Endothelial cell of umbilical vein (primary cell): ENCODE measurements around the gene TSPEAR.

ENCODE experiments used
- EZH2 ChIP-seq: IDR thresholded peaks from 2 replicates; pipeline ENCODE4 v1.6.1; 2012; ENCODE audit warnings: borderline replicate concordance, low read depth, mild to moderate bottlenecking, moderate library complexity, low read length, inconsistent platforms; ENCODE audit not compliant: severe bottlenecking
- GATA2 ChIP-seq: IDR thresholded peaks from 2 replicates; pipeline ENCODE4 v1.7.0; 2011; ENCODE audit warnings: low read depth, mild to moderate bottlenecking, moderate library complexity, mixed read lengths, low read length; ENCODE audit not compliant: insufficient read length, insufficient read depth
- JUN ChIP-seq: IDR thresholded peaks from 2 replicates; pipeline ENCODE4 v1.6.1; 2011; ENCODE audit warnings: borderline replicate concordance, low read depth; ENCODE audit not compliant: insufficient read length, insufficient read depth
- MYC ChIP-seq: IDR thresholded peaks from one replicate; pipeline ENCODE4 v1.6.1; 2011; ENCODE audit warnings: mild to moderate bottlenecking, low read depth, low read length
- POLR2A ChIP-seq: IDR thresholded peaks from 2 replicates; pipeline ENCODE4 v1.6.1; 2012; ENCODE audit warnings: low read depth, mild to moderate bottlenecking, control low read depth, low read length
- POLR2AphosphoS5 ChIP-seq: IDR thresholded peaks from 2 replicates; pipeline ENCODE4 v1.6.1; 2012; ENCODE audit warnings: low read depth, mild to moderate bottlenecking, control low read depth, low read length, moderate library complexity; ENCODE audit not compliant: insufficient read depth
- TF ChIP-seq, protein P1 (sequence below), 2 donors: IDR thresholded peaks; 1 replicate in 1 of 2; 2 replicates in 1 of 2; pipeline ENCODE4 v1.5.1; 2011; ENCODE audit warnings: low read length in 2 of 2, mild to moderate bottlenecking in 2 of 2, moderate library complexity in 2 of 2, control low read depth in 1 of 2, inconsistent platforms in 1 of 2, low read depth in 1 of 2; ENCODE audit not compliant: insufficient read depth in 1 of 2; ENCODE audit errors: extremely low read depth in 1 of 2
- TF ChIP-seq, protein P2 (sequence below): IDR thresholded peaks from 2 replicates; pipeline ENCODE4 v1.6.1; 2011; ENCODE audit not compliant: insufficient read depth, insufficient read length

DNA sequence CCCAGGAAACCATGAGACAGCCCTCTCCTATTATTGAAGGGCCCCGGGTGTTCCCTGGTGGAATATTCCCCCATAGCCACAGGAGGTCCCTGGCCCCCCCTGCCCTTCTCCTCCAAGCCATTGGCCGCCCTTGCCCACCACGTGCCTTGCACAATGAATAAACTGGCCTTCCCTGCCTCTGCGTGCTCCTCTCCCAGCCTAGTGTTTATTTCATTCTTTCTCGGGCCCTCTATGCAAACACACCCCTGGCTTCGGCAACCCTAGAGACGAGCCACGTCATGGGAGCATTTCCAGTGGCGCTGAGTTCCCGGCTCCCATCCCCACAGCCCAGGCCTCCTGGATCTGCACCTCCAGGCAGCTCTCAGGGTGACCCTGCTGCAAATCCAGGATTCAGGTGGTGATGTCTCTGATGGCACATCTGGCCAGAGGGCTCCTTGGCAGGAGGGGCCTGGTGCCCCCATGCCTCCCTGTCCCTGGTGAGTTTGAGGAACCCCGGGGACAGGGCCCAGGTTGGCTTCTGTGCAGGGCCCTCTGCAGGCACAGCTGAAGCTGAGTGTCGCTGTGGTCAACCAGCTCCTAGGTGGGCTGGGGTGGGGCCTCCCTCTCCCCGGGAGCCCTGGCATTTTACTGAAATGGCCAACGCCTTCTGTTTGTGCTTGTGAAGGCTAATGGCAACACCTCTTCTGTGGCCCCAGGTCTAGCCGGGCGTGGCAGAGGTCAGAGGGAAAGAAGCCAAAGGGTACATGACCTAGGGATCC lies 8.2 kb downstream of the TSPEAR start:
- TF ChIP-seq GATA2 (no peak), EZH2 (no peak), MYC (no peak), POLR2AphosphoS5 (no peak), JUN (no peak), POLR2A (no peak)
- TF ChIP-seq, protein P1, sequence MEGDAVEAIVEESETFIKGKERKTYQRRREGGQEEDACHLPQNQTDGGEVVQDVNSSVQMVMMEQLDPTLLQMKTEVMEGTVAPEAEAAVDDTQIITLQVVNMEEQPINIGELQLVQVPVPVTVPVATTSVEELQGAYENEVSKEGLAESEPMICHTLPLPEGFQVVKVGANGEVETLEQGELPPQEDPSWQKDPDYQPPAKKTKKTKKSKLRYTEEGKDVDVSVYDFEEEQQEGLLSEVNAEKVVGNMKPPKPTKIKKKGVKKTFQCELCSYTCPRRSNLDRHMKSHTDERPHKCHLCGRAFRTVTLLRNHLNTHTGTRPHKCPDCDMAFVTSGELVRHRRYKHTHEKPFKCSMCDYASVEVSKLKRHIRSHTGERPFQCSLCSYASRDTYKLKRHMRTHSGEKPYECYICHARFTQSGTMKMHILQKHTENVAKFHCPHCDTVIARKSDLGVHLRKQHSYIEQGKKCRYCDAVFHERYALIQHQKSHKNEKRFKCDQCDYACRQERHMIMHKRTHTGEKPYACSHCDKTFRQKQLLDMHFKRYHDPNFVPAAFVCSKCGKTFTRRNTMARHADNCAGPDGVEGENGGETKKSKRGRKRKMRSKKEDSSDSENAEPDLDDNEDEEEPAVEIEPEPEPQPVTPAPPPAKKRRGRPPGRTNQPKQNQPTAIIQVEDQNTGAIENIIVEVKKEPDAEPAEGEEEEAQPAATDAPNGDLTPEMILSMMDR (IDR thresholded peaks at IDR 0.05; ENCODE audit: extremely low read depth in 1 of 2, insufficient read depth in 1 of 2, low read depth in 1 of 2, low read length in 2 of 2): no peak
- TF ChIP-seq, protein P2, sequence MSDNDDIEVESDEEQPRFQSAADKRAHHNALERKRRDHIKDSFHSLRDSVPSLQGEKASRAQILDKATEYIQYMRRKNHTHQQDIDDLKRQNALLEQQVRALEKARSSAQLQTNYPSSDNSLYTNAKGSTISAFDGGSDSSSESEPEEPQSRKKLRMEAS: no peak
